Tibial artery (tissue), 4 donors: Measurements from ENCODE around the gene PCDHGA9.

Experiments
- DNase-seq, 2 donors: peaks; one replicate each; pipeline ENCODE4 v3.0.0-alpha.2; 2019
- H3K27ac ChIP-seq, 2 donors: fragments of 200-600 bp; sonication (generic) in 1 of 2; 1 replicate in 1 of 2; 2 replicates in 1 of 2; pipeline ENCODE4 v1.5.1; 2018 to 2019; ENCODE audit warnings: mild to moderate bottlenecking in 1 of 2
- H3K27me3 ChIP-seq, 2 donors: fragments of 200-600 bp; sonication (generic) in 1 of 2; one replicate each; pipeline versions ENCODE4 v1.5.1 to v1.6.0; 2016 to 2019
- H3K36me3 ChIP-seq, 3 donors: fragments of 200-600 bp; sonication (generic) in 2 of 3; one replicate each; pipeline ENCODE4 v1.5.1; 2016 to 2019; ENCODE audit warnings: mild to moderate bottlenecking in 2 of 3
- H3K4me1 ChIP-seq, 4 donors: fragments of 200-600 bp; sonication (generic) in 2 of 4; 1 replicate in 3 of 4; 2 replicates in 1 of 4; pipeline ENCODE4 v1.5.1; 2016 to 2019
- H3K4me3 ChIP-seq, 2 donors: fragments of 200-600 bp; sonication (generic) in 1 of 2; 1 replicate in 1 of 2; 2 replicates in 1 of 2; pipeline ENCODE4 v1.5.1; 2018 to 2019; ENCODE audit warnings: mild to moderate bottlenecking in 2 of 2
- H3K9me3 ChIP-seq, 3 donors: fragments of 200-600 bp; sonication (generic) in 1 of 3; one replicate each; pipeline ENCODE4 v1.5.1; 2016 to 2019
- intact Hi-C: fragments of 100-400 bp; cut with DNase I; formaldehyde crosslinking; loops from one replicate; pipeline ENCODE4 v1.15.0; 2023; ENCODE audit warnings: low total_unique reads
- TF ChIP-seq, protein P1 (sequence below), 2 experiments: fragments of 200-600 bp in 1 of 2; fragments of 450-650 bp in 1 of 2; IDR thresholded peaks; one replicate each; pipeline ENCODE4 v1.5.1; 2017 to 2019; ENCODE audit warnings: antibody characterized with exemption in 2 of 2, mild to moderate bottlenecking in 1 of 2, moderate library complexity in 1 of 2

Gene PCDHGA9

GRCh38 chr5:141402553-141403243 is at the start of gene PCDHGA9:
TSS of gene PCDHGA9 (plus strand) at chr5:141402778. CDS start at chr5:141402953, 175 bp downstream.
- intact Hi-C loops = no loop called here
- TF ChIP-seq, protein P1, sequence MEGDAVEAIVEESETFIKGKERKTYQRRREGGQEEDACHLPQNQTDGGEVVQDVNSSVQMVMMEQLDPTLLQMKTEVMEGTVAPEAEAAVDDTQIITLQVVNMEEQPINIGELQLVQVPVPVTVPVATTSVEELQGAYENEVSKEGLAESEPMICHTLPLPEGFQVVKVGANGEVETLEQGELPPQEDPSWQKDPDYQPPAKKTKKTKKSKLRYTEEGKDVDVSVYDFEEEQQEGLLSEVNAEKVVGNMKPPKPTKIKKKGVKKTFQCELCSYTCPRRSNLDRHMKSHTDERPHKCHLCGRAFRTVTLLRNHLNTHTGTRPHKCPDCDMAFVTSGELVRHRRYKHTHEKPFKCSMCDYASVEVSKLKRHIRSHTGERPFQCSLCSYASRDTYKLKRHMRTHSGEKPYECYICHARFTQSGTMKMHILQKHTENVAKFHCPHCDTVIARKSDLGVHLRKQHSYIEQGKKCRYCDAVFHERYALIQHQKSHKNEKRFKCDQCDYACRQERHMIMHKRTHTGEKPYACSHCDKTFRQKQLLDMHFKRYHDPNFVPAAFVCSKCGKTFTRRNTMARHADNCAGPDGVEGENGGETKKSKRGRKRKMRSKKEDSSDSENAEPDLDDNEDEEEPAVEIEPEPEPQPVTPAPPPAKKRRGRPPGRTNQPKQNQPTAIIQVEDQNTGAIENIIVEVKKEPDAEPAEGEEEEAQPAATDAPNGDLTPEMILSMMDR (IDR thresholded peaks at IDR 0.05) = peak in 1 of 2 experiments; percentile 16
- DNase-seq = peak in 1 of 2 donors; percentile 59
- Histone ChIP-seq H3K4me3 (peak within 1 kb of the TSS; percentile 29 to 31), H3K36me3 (peaks cover 10 to 54% (median 51%) of the 10 kb centered on the region in 3 donors), H3K27ac (no peak within 1 kb of the TSS), H3K9me3 (peaks cover 35 to 98% (median 85%) of the 10 kb centered on the region in 3 donors), H3K4me1 (no peaks in the 10 kb centered on the region), H3K27me3 (no peaks in the 10 kb centered on the region)

- intact Hi-C loops = no loop called here
- no peak within 1 kb of the TSS for H3K27ac ChIP-seq
- TF ChIP-seq, protein P1 (IDR thresholded peaks at IDR 0.05) = no peak
- no peaks in the 10 kb centered on the region for H3K4me1 ChIP-seq
- peaks cover 0 to 3% of the 10 kb centered on the region in 2 donors for H3K27me3 ChIP-seq
- H3K9me3 ChIP-seq = peaks cover 0 to 100% (median 88%) of the 10 kb centered on the region in 3 donors
- peaks cover 0 to 18% (median 7%) of the 10 kb centered on the region in 3 donors for H3K36me3 ChIP-seq
- no peak for DNase-seq
- peak within 1 kb of the TSS; percentile 32 to 43 for H3K4me3 ChIP-seq
Observed at GRCh38 chr5:141354900-141355469, 47.6 kb upstream of the PCDHGA9 start, which contains the start of gene PCDHGA4. TSS of gene PCDHGA4 (plus strand) at chr5:141355021. CDS start at chr5:141355108, 87 bp downstream.

- Histone ChIP-seq H3K27ac (no peak overlapping the region), H3K9me3 (peaks cover 0 to 100% (median 88%) of the 10 kb centered on the region in 3 donors), H3K27me3 (peaks cover 0 to 3% of the 10 kb centered on the region in 2 donors), H3K4me1 (no peaks in the 10 kb centered on the region), H3K36me3 (peaks cover 0 to 18% (median 11%) of the 10 kb centered on the region in 3 donors), H3K4me3 (peak overlapping the region in 1 of 2 donors; percentile 32)
- intact Hi-C loops = no loop called here
- TF ChIP-seq, protein P1 (IDR thresholded peaks at IDR 0.05) = no peak
- DNase-seq = no peak
Observed at GRCh38 chr5:141355641-141356040, 46.9 kb upstream of the PCDHGA9 start.

GRCh38 chr5:141356133-141356532 is 46.4 kb upstream of the PCDHGA9 start:
- Histone ChIP-seq H3K36me3 (peaks cover 0 to 19% (median 13%) of the 10 kb centered on the region in 3 donors), H3K27ac (no peak overlapping the region), H3K9me3 (peaks cover 0 to 100% (median 88%) of the 10 kb centered on the region in 3 donors), H3K4me1 (no peaks in the 10 kb centered on the region), H3K27me3 (peaks cover 0 to 3% of the 10 kb centered on the region in 2 donors), H3K4me3 (no peak overlapping the region)
- no peak for DNase-seq
- TF ChIP-seq, protein P1 (IDR thresholded peaks at IDR 0.05) = no peak
- intact Hi-C loops = no loop called here

GRCh38 chr5:141356950-141357349 is 45.6 kb upstream of the PCDHGA9 start:
- peaks cover 0 to 24% (median 14%) of the 10 kb centered on the region in 3 donors for H3K36me3 ChIP-seq
- H3K27me3 ChIP-seq = peaks cover 0 to under 1% of the 10 kb centered on the region in 2 donors
- peaks cover 0 to 99% (median 88%) of the 10 kb centered on the region in 3 donors for H3K9me3 ChIP-seq
- DNase-seq = no peak
- no peak overlapping the region for H3K27ac ChIP-seq
- TF ChIP-seq, protein P1 (IDR thresholded peaks at IDR 0.05) = no peak
- intact Hi-C loops = no loop called here
- H3K4me3 ChIP-seq = no peak overlapping the region
- H3K4me1 ChIP-seq = no peaks in the 10 kb centered on the region
